Jurkat, Clone E6-1 (cell line): ENCODE measurements around the gene FOXRED2.
A peak's percentile ranks its signal among the peaks of the same experiment; 100 is the strongest.

Experiments
- DNase-seq: peaks from one replicate; pipeline ENCODE4 v3.0.0-alpha.2; 2011; ENCODE audit warnings: low read depth, low spot score
- H3K4me3 ChIP-seq: 2 replicates; pipeline ENCODE4 v1.5.1; 2011; ENCODE audit warnings: mild to moderate bottlenecking, low read length, control low read depth, moderate library complexity

FOXRED2 gene

DNA sequence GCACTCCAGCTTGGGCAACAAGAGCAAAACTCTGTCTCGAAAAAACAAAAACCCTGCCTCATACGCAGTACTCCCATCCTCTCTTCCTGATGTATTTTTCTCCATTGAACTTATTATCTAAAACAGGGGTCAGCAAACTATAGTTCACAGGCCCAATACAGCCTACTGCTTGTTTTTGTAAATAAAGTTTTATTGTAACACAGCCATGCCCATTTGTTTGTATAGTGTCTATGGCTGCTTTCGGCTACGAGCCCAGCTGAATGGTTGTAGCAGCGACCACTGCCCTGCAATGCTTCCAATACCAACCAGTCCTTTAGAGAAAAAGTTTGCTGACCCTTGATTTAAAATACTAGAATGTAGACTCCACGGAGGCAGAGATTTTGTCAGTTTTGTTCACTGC lies 31.5 kb downstream of the FOXRED2 start:
- no peak for DNase-seq
- no peak overlapping the region for H3K4me3 ChIP-seq

GRCh38 chr22:36472689-36473088 lies 34.2 kb downstream of the FOXRED2 start:
- DNase-seq, result no peak
- no peak overlapping the region for H3K4me3 ChIP-seq

DNA sequence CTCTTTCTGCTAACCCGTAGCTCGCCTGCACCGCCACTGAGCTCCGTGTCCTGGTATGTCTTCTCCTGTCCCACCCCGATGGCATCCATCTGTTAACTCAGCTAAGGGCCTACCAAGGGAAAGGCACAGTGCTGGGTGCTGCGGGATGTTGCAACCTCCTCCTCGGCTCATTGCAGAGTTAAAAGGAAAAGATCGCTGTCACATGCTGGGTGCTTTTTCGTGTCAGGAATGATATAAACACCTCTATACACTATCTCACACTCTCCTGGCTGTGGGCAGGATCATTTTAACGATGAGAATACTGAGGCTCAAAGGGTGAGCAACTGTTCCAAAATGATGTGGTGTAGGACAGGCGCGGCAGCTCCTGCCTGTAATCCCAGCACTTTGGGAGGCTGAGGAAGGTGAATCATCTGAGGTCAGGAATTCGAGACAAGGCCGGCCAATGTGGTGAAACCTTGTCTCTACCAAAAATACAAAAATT lies 35.5 kb downstream of the FOXRED2 start:
- DNase-seq, result no peak
- no peak overlapping the region for H3K4me3 ChIP-seq

DNA sequence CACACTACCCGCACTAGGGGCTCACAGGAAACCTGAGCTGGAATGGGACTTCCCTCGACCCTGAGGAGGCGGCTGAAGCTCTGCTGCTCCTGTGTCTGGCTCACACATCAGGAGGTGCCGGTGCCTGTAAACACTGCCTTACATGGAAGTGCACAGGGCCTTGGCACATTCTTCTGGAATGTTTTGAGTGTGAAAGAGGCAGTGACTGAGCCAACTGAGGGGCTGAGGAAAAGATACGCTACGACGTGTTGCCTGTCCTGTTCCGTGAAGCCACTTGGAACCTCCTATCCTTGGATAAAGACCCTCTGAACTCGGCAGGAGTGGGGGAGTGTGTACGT lies 35.9 kb downstream of the FOXRED2 start:
- no peak overlapping the region for H3K4me3 ChIP-seq
- no peak for DNase-seq

DNA sequence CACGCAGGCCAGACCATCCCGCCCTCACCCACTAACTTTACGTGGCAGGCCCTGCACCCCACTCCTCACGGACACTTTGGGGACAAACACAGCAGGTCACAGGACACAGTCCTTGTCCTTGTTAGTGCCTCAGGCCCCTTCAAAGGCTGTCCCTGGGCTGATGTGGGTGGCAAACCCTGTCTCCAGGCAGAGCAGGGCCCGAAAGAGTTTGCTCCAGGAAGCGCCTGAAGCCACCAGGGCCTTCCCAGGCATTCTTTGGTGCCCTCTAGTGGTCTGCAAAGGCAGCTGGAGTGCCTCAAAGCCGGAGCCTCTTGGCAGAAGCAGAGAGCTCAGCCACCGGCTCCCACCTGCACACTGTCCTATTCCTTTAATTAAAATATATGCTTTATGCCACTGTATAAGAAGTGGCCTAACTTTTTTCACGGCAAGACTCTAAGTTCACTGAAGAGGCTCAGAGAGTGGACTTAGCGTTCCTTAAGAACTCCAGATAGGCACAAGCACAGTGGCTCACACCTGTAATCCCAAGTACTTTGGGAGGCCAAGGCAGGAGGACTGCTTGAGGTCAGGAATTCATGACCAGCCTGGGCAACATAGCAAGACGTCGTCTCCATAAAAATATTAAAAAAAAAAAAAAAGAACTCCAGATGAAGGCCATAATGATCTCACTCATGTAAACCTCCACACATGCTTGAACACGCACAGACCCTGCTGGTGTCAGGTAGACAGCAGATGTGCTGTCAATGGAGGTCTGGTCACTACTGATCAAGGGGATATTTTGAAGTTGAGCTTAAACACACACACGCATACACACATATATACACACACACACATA lies 36.5 kb downstream of the FOXRED2 start:
- H3K4me3 ChIP-seq, result no peak overlapping the region
- DNase-seq, result peak; percentile 82

DNA sequence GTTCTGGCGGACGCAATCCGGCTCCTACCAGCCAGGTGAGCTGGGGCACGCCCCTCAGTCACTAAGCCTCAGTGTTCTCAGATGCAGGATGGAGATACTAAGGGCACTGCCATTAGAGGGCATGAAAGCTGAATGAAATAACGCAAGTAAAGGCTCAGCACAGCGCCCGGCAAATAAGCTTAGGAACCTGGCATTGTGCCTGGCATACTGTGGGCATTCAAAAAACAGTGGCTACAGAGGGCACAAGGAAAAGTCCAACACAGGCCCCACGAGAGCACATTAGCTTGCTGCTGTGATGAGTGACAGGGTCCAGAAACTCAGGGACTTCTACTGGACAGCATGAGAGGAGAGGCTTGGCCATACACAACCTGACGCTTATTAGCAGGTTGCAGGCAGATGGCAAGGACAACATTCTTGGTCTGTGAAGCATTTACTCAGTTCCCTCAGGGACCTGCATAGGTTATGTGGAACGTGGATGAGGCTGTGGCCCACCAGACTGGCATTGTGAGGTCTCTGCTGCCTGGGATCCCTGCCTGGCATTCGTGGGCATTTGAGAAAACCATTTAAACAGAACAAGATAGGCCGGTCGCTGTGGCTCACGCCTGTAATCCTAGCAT lies 37.6 kb downstream of the FOXRED2 start:
- no peak overlapping the region for H3K4me3 ChIP-seq
- DNase-seq, result no peak

DNA sequence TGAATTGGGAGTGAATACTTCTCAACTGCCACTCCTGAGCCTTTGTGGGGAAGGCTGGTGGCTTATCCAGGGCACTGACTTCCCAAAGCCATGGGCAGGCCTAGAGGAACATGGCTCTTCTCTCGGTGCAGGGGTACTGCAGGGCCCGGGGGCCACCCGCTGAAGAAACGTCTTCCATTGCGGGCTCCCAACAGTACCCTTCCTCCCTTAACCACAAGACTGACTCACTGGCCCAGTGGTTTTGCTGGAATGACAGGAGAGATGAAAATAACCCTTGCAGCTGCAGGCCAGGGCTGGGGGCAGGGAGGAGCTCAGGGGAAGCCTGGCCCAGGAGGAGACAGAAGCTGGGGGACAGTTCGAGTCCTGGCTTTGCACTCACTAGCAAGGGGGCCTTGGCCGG lies 38.9 kb downstream of the FOXRED2 start:
- DNase-seq, result peak; percentile 65
- H3K4me3 ChIP-seq, result no peak overlapping the region

DNA sequence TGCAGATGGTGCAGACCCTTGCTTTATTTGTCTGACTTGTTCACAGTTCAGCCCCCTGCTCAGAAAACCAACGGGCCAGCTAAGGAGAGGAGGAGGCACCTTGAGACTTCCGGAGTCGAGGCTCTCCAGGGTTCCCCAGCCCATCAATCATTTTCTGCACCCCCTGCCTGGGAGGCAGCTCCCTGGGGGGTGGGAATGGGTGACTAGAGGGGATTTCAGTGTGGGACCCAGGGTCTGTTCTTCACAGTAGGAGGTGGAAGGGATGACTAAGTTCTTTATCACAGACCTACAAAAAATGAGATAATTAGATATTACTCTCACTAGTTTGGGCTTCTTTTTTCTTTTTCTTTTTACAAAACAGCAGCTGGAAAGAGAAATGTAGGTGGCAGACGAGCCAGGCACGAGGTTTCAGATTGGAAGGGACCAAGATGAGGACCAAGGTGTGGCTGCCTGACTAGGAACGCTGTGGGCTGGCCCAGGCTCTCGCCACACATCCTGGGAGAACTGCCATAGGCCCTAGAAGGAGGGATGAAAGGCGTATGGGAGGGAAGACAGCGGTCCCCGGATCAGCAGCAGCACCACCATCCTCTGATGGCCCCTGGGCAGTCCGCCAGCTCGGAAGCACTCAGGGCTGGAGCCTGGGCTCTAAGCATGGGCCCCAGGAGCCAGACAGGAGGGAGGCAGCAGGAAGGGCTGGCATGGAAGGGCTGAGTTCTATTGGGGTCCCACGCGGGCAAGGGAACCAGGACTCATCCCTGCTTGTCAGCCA lies 39.6 kb downstream of the FOXRED2 start:
- no peak overlapping the region for H3K4me3 ChIP-seq
- no peak for DNase-seq

DNA sequence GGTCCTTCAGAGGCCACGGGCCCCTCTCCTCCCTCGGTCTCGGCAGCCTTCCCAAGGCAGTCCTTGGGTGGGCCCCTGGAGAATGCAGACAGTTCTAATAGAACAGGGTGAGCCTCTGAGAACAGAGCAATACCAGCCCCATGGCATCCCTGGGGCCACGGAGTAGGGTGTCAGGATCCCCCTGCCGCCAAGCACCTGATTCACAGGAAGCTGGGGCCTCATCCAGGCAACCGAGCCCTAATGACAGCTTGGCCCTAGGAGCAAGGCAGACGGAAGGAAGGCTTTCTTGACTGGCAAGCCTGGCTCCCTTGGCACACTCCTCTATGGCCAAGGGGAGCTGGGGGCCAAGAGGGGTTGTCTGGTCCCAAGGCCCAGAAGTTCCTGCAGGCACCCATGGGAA lies 40.6 kb downstream of the FOXRED2 start:
- H3K4me3 ChIP-seq, result no peak overlapping the region
- DNase-seq, result no peak

GRCh38 chr22:36465232-36466021 lies 41.4 kb downstream of the FOXRED2 start:
- DNase-seq, result no peak
- H3K4me3 ChIP-seq, result no peak overlapping the region

DNA sequence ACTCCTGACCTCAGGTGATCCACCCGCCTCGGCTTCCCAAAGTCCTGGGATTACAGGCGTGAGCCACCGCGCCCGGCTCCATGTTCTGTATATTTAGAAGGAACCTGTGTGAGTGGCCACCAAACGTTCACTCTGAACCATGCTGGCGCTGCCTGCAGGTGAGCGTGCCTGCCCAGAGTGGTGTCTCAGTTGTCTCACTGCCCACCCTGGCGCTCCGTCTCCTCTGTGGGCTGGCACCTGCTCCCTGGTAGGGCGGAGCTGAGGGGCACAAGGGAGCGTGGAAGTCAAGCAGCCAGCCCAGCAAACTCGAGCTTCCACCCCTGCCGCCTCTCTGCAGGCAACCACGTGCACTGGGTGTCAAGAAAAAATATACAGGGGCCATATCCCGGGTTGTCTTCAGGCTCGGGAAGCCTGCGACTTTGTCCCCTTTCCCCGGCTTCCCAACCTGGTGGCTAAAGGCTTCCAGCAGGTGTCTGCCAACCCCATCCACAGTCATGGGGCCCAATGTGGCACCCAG lies 42.1 kb downstream of the FOXRED2 start:
- H3K4me3 ChIP-seq, result no peak overlapping the region
- DNase-seq, result no peak

DNA sequence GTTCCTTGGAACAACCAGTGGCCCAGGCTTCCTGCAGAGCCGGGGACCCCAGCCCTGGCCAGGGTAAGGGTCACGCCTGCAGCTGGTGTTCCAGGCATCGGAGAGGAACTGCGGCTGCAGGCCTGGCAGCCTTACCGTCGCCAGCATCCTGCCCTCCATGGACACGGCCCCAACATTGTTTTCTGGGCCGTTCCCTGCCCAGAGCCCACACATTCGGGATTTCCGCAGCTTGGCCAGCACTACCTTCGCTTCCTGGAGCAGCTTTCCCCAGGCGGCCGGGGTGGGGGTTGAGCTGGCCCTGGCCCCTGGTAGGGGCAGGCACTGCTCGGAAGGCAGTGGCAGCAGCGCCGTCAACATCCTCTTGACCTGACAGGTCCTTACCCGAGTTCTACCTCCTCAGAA lies 43.1 kb downstream of the FOXRED2 start:
- H3K4me3 ChIP-seq, result no peak overlapping the region
- DNase-seq, result no peak

DNA sequence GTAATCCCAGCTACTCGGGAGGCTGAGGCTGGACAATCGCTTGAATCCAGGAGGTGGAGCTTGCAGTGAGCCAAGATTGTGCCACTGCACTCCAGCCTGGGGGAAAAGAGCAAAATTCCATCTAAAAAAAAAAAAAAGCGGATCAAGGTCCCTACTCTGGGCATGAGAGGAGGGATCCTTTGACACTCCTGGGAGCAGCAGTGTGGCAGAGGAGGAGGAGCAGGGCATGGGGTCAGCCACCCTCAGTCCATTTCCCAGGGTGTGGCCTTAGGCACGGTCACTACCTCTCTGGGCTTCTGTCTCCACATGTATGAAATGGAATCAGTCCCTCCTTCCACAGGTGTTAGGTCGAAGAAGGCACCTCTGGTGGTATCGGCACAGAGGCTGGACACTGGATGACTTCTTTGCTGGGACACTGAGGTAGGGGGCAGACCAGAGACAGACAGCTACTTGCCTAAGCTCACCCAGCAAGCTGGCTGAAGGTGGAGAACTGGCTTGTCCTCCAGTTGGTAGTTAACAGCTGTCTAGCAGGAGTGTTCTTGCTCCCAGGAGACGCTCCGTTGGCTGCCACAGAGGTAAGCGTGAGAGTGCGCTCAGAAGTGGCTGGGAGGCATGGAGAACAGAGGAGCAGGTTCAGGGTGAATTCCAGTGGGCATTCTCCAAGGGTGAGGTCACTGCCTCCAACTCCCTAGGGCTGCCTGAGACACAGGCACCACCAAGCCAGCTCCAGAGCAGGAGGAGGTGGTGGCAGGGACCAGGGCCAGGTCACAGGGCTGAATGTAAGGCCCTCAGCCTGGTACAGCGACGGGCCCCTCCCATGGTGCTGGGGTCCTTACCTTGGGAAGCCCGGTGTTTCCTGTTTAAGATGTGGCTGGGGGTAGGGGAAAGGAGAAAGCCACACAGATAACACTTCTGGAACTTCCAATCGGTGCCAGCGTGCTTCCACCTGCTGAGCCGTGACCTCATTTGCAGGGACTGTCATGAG lies 44.9 kb downstream of the FOXRED2 start:
- no peak overlapping the region for H3K4me3 ChIP-seq
- DNase-seq, result no peak

DNA sequence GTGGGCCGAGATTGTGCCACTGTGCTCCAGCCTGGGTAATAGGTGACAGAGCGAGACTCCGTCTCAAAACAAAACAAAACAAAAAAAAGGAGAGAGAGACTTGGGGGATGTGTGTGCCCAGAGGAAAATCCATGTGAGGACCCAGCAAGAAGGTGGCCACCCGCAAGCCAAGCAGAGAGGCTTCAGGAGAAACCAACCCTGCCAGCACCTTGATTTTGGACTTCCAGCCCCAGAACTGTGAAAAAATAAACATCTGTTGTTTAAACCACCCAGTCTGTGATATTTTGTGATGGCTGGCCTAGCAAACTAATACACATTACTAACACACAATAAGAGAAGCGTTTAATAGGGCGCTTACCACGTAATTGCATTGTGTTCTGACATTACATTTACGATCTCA lies 46.6 kb downstream of the FOXRED2 start:
- no peak overlapping the region for H3K4me3 ChIP-seq
- no peak for DNase-seq

GRCh38 chr22:36457688-36458450 lies 49.0 kb downstream of the FOXRED2 start:
- no peak for DNase-seq
- no peak overlapping the region for H3K4me3 ChIP-seq

GRCh38 chr22:36456464-36456845 lies 50.4 kb downstream of the FOXRED2 start:
- H3K4me3 ChIP-seq, result no peak overlapping the region
- DNase-seq, result no peak
